ENCODE data around the gene ZNF281. TPM values are rescaled to one million over a fixed set of nuclear protein-coding genes. Genes with fewer than 3 reads are reported as not detected.

Gene ZNF281
- total RNA-seq, 4 donors from 2014 or later = 13.0 to 18.7 (median 15.6) TPM

DNA sequence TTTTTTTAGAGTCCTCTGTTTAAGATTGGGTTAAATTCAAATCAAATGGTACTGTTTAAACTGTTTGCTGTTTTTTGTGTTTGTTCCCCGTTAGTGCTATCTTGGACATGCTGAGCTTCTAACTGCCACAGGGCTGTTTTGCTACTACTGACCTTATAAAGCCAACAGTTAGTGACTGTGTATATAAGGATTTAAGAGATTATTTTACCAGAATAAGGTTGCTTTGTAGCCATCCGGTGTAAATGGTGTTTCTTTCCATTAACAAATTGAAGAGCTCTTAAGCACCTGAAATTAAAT lies 37.0 kb downstream of the ZNF281 start:
- TF ChIP-seq, protein P1, sequence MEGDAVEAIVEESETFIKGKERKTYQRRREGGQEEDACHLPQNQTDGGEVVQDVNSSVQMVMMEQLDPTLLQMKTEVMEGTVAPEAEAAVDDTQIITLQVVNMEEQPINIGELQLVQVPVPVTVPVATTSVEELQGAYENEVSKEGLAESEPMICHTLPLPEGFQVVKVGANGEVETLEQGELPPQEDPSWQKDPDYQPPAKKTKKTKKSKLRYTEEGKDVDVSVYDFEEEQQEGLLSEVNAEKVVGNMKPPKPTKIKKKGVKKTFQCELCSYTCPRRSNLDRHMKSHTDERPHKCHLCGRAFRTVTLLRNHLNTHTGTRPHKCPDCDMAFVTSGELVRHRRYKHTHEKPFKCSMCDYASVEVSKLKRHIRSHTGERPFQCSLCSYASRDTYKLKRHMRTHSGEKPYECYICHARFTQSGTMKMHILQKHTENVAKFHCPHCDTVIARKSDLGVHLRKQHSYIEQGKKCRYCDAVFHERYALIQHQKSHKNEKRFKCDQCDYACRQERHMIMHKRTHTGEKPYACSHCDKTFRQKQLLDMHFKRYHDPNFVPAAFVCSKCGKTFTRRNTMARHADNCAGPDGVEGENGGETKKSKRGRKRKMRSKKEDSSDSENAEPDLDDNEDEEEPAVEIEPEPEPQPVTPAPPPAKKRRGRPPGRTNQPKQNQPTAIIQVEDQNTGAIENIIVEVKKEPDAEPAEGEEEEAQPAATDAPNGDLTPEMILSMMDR (IDR thresholded peaks at IDR 0.05) = no peak
- no peak for ATAC-seq (ENCODE audit: low FRiP score)
- DNase-seq (ENCODE audit: low spot score) = no peak

DNA sequence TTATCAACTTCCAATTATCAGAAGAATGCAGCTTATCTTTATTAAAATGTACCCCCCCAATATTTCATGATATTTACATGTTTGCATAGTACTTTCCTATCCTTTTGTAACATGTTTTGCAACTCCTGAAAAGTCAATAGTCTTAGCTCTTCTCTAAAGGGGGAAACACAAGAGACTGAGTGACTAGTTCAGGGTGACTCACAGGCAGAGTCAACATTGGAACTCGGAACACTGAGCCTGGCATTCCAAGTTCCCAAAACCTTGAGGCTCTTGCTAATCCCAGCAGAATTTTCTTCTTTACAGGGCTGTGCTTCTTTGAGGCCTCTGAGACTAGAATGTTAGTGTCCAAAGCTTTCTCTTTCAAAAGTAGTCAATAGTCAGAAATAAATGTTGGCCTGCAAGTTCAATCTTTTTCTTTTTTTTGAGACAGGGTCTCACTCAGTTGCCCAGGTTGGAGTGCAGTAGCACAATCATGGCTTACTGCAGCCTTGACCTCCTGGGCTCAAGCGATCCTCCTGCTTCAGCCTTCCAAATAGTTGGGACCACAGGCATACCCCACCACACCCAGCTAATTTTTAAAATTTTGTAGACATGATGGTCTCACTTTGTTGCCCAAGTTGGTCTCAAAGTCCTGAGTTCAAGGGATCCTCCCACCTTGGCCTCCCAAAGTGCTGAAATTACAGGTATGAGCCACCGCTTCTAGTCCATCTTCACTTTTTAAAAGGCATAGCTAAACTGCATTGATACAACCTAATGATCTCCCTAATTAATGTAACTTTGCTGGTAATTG lies 37.5 kb downstream of the ZNF281 start:
- DNase-seq (ENCODE audit: low spot score) (no peak), ATAC-seq (ENCODE audit: low FRiP score) (no peak)
- TF ChIP-seq, protein P1 (IDR thresholded peaks at IDR 0.05) = no peak

DNA sequence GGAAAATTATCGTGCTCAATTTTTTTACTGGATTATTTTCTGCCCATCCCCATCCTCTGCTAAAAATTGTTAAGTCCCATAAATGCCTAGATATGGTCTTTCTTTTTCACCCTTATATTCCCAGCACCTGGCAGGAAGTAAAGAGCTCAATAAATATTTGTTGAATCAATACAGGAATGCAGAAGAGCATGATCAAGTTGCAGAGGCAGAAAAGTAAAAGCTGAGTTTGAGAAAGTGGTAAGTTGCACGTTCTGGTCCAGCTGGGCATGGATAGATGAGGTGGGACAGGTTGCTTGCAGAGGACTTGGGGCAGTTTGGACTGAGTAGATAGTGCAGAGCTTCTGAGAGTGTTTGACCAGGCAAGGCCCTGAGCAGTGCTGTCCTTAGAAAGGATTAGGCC lies 40.1 kb downstream of the ZNF281 start:
- no peak for ATAC-seq (ENCODE audit: low FRiP score)
- TF ChIP-seq, protein P1 (IDR thresholded peaks at IDR 0.05) = no peak
- no peak for DNase-seq (ENCODE audit: low spot score)

DNA sequence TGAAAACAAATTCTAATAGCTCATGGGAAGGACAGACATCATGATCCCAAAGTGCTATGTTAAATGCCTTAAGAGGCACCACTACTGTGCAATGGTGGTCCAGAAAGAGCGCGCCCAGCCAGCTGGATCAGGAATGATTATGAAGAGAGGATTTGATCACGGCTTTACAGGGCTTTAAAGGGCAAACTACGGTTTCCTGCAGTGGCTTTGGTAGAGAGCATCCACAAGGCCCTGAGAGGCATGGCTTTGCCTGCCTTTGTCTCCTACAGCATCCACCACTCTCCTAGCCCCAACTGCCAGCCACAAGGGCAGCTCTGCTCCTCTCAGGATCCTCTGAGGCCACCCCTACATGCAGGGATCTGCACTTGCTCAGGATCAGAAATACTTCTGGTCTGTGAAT lies 40.7 kb downstream of the ZNF281 start:
- DNase-seq (ENCODE audit: low spot score) (no peak), ATAC-seq (ENCODE audit: low FRiP score) (no peak)
- TF ChIP-seq, protein P1 (IDR thresholded peaks at IDR 0.05) = no peak

DNA sequence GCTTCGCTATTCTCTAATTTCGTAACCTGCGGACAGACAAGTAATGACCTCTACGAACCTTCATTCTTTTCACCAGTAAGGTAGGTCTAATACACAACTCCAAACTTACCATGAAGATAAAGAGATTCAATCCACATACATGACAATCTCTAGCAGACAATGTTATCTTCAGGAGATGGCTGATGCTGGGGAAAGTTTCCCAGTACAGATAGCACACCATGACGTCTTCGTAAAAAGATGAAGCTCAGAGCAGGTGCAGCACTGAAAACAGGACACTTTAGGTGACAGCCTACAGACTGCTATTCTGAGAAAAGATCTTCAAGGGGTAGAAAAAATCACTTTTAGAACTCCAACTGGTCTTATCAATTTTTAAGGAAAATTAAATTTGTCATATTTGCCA lies 41.3 kb downstream of the ZNF281 start:
- DNase-seq (ENCODE audit: low spot score) (no peak), ATAC-seq (ENCODE audit: low FRiP score) (no peak)
- TF ChIP-seq, protein P1 (IDR thresholded peaks at IDR 0.05) = no peak

DNA sequence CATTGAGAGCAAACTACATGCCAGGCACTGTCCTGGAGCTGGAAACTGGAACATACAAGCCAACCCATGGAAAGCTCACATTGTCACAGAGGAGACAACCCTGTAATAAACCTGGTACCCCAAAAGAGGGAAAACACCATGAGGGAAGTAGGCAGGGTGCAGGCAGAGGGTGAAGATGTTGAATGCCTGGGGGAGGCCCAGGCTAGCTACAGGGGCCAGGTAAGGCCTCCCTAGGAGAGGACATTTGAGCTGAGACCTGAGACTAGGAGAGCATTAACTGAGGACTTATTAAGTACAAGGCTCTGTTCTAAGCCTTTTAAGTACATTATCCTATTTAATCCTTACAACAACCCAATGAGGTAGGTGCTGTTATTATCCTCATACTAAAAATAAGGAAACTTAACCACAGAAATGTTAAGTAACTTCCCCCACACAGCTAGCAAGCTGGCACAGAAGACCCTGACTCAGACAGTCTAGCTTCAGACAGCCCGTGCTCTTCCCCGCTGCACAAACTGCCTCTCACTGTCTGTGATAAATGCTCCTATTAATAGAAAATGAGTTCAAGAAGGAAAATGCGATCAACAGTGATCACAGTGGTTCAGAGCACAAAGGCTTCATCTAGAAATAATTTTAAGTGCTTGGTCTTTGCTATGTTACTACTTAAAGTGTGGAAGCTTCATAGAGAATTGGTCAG lies 41.8 kb downstream of the ZNF281 start:
- DNase-seq (ENCODE audit: low spot score) = no peak
- TF ChIP-seq, protein P1 (IDR thresholded peaks at IDR 0.05) = no peak
- ATAC-seq (ENCODE audit: low FRiP score) = no peak
